HL-60 (cell line): Measurements from ENCODE around the gene MALRD1.

Source experiments
- DNase-seq, 2 experiments: peaks; one replicate each; pipeline ENCODE4 v3.0.0-alpha.2; 2010 to 2020; ENCODE audit warnings: low read depth in 1 of 2, low spot score in 1 of 2
- H3K27ac ChIP-seq: fragments of 250-450 bp; sonication (Bioruptor Pico); replicated peaks from 2 replicates; pipeline ENCODE4 v1.5.1; 2020; ENCODE audit warnings: mild to moderate bottlenecking, moderate library complexity
- H3K27me3 ChIP-seq: fragments of 250-450 bp; sonication (Bioruptor Pico); 2 replicates; pipeline ENCODE4 v1.5.1; 2021; ENCODE audit warnings: mild to moderate bottlenecking, moderate library complexity; ENCODE audit not compliant: insufficient read depth, poor library complexity, severe bottlenecking
- H3K4me3 ChIP-seq: replicated peaks from 2 replicates; pipeline ENCODE4 v1.5.1; 2011; ENCODE audit warnings: mild to moderate bottlenecking, control low read depth, low read length; ENCODE audit not compliant: insufficient read depth
- GABPA ChIP-seq: IDR thresholded peaks from 2 replicates; pipeline ENCODE4 v1.6.1; 2012; ENCODE audit warnings: low read depth
- POLR2AphosphoS5 ChIP-seq: IDR thresholded peaks from 2 replicates; pipeline ENCODE4 v1.6.1; 2012; ENCODE audit warnings: low read depth
- SPI1 ChIP-seq: IDR thresholded peaks from 2 replicates; pipeline ENCODE4 v1.6.1; 2012; ENCODE audit warnings: low read depth, mild to moderate bottlenecking, borderline replicate concordance
- TF ChIP-seq, protein P1 (sequence below): IDR thresholded peaks from 2 replicates; pipeline ENCODE4 v1.6.1; 2012; ENCODE audit warnings: low read depth; ENCODE audit not compliant: insufficient replicate concordance
- TF ChIP-seq, protein P2 (sequence below): IDR thresholded peaks from one replicate; pipeline ENCODE4 v1.5.1; 2011; ENCODE audit warnings: low read length, control low read depth, inconsistent platforms; ENCODE audit not compliant: insufficient read depth

The MALRD1 gene

DNA sequence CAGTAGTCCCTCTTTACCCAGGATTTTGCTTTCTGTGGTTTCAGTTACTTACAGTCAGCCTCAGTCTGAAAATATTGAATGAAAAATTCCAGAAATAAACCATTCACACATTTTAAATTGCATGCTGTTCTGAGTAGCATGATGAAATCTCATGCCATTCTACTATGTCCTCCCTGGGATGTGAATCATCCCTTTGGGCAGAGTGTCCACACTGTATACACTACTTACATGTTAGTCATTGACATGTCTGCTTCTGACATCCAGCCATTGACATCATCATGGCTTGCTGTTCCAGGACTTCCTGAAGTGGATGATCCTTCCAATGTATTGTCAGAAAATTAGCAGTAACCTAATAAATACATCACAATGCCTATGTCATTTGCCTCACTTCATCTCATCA lies 34.6 kb upstream of the MALRD1 start:
- H3K4me3 ChIP-seq, result no peak overlapping the region
- no peak for DNase-seq
- H3K27ac ChIP-seq, result no peak overlapping the region
- no peaks in the 10 kb centered on the region for H3K27me3 ChIP-seq
- TF ChIP-seq GABPA (no peak), POLR2AphosphoS5 (no peak), SPI1 (no peak)
- TF ChIP-seq, protein P1, sequence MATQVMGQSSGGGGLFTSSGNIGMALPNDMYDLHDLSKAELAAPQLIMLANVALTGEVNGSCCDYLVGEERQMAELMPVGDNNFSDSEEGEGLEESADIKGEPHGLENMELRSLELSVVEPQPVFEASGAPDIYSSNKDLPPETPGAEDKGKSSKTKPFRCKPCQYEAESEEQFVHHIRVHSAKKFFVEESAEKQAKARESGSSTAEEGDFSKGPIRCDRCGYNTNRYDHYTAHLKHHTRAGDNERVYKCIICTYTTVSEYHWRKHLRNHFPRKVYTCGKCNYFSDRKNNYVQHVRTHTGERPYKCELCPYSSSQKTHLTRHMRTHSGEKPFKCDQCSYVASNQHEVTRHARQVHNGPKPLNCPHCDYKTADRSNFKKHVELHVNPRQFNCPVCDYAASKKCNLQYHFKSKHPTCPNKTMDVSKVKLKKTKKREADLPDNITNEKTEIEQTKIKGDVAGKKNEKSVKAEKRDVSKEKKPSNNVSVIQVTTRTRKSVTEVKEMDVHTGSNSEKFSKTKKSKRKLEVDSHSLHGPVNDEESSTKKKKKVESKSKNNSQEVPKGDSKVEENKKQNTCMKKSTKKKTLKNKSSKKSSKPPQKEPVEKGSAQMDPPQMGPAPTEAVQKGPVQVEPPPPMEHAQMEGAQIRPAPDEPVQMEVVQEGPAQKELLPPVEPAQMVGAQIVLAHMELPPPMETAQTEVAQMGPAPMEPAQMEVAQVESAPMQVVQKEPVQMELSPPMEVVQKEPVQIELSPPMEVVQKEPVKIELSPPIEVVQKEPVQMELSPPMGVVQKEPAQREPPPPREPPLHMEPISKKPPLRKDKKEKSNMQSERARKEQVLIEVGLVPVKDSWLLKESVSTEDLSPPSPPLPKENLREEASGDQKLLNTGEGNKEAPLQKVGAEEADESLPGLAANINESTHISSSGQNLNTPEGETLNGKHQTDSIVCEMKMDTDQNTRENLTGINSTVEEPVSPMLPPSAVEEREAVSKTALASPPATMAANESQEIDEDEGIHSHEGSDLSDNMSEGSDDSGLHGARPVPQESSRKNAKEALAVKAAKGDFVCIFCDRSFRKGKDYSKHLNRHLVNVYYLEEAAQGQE, result no peak
- TF ChIP-seq, protein P2, sequence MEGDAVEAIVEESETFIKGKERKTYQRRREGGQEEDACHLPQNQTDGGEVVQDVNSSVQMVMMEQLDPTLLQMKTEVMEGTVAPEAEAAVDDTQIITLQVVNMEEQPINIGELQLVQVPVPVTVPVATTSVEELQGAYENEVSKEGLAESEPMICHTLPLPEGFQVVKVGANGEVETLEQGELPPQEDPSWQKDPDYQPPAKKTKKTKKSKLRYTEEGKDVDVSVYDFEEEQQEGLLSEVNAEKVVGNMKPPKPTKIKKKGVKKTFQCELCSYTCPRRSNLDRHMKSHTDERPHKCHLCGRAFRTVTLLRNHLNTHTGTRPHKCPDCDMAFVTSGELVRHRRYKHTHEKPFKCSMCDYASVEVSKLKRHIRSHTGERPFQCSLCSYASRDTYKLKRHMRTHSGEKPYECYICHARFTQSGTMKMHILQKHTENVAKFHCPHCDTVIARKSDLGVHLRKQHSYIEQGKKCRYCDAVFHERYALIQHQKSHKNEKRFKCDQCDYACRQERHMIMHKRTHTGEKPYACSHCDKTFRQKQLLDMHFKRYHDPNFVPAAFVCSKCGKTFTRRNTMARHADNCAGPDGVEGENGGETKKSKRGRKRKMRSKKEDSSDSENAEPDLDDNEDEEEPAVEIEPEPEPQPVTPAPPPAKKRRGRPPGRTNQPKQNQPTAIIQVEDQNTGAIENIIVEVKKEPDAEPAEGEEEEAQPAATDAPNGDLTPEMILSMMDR, result no peak

DNA sequence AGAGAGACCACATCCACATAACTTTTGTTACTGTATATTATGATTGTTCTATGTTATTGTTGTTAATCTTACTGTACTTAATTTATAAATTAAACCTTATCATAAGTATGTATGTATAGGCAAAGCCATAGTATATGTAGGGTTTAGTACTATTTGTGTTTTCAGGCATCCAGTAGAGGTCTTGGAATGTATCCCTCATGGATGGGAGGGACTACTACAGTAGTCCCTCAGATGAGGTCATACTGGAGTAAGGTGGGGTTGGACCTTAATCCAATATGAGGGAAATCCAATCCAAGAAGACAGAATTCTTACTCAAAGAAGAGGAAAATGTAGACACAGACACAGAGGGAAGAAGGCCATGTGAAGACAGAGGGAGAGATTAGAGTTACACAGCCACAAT lies 34.1 kb upstream of the MALRD1 start:
- Histone ChIP-seq H3K27ac (no peak overlapping the region), H3K4me3 (no peak overlapping the region), H3K27me3 (no peaks in the 10 kb centered on the region)
- no peak for DNase-seq
- TF ChIP-seq, protein P2, result no peak
- TF ChIP-seq POLR2AphosphoS5, result no peak
- TF ChIP-seq GABPA, result no peak
- TF ChIP-seq SPI1, result no peak
- TF ChIP-seq, protein P1, result no peak

DNA sequence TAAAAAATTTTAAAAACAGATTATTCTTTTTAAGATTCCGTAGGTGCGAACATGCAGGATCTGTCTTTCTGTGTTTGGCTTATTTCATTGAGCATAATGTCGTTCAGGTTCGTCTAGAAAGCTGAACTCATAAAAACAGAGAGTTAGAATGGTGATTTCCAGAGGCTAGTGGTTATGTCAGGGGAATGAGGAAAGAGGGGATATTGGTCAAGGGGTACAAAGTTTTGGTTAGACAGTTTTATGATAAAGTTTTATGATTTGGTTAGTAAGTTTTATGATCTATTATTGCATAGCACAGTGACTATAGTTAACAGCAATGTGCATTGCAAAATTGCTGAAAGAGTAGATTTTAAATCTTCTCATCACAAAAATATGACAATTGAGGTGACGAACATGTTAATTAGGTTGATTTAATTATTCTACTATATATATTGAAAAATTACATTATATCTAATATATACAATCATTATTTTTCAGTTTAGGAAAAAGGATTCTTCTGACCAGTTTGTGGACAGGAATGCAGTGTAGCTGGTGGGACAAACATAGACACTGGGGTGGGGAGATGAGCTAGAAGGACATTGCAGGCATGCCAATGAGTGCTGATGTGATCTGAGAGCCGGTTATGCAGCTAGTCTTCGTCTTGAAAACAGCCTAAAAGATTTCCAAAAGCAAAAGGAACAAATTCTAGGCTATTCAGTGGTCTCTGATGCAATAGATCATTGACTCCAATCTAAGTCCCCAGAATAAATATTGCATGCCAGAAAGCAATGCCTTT lies 31.3 kb upstream of the MALRD1 start:
- Histone ChIP-seq H3K4me3 (no peak overlapping the region), H3K27me3 (no peaks in the 10 kb centered on the region), H3K27ac (no peak overlapping the region)
- no peak for TF ChIP-seq SPI1
- TF ChIP-seq, protein P2, result no peak
- no peak for TF ChIP-seq POLR2AphosphoS5
- no peak for TF ChIP-seq GABPA
- TF ChIP-seq, protein P1, result no peak
- DNase-seq, result no peak
